K562 (cell line): ENCODE measurements around the gene MERTK. TPM values are rescaled to one million over a fixed set of nuclear protein-coding genes. Genes with fewer than 3 reads are reported as not detected.

Experiments
- FIP1L1 ChIP-seq: fragments of 200-400 bp; formaldehyde crosslinking; IDR thresholded peaks from 2 replicates; pipeline ENCODE4 v1.6.1; 2018; ENCODE audit warnings: mild to moderate bottlenecking, low read depth, low read length; ENCODE audit not compliant: poor library complexity, severe bottlenecking
- FOXA3 ChIP-seq, 2 experiments: fragments of 450-650 bp in 1 of 2; sonication (generic) in 1 of 2; formaldehyde crosslinking; IDR thresholded peaks in 1 of 2; conservative IDR thresholded peaks in 1 of 2; 2 replicates each; pipeline versions ENCODE4 v1.4.0 to v1.8.0; 2020 to 2022; ENCODE audit warnings: mild to moderate bottlenecking in 2 of 2, missing genetic modification reagents in 1 of 2
- GTF2F1 ChIP-seq: IDR thresholded peaks from 2 replicates; pipeline ENCODE4 v1.6.1; 2011; ENCODE audit warnings: low read depth, low read length, improper control_type of control experiment
- HDAC3 ChIP-seq: fragments of 450-650 bp; IDR thresholded peaks from 2 replicates; pipeline ENCODE4 v1.6.1; 2018; ENCODE audit warnings: borderline replicate concordance, mild to moderate bottlenecking, moderate library complexity; ENCODE audit not compliant: partially characterized antibody
- HDAC8 ChIP-seq: fragments of 450-650 bp; IDR thresholded peaks from 2 replicates; pipeline ENCODE4 v1.6.1; 2016; ENCODE audit warnings: mild to moderate bottlenecking, missing genetic modification characterization, moderate library complexity, missing compliant biosample characterization
- IFI16 ChIP-seq: fragments of 250-450 bp; sonication (Bioruptor Pico); IDR thresholded peaks from 2 replicates; pipeline ENCODE4 v2.1.2; 2022; ENCODE audit warnings: mild to moderate bottlenecking, inconsistent platforms
- KLF13 ChIP-seq: fragments of 450-650 bp; IDR thresholded peaks from 2 replicates; pipeline ENCODE4 v1.6.1; 2016; ENCODE audit warnings: missing genetic modification characterization, low read depth, mild to moderate bottlenecking, missing compliant biosample characterization, moderate library complexity, borderline replicate concordance
- LARP7 ChIP-seq: fragments of 450-650 bp; IDR thresholded peaks from 2 replicates; pipeline ENCODE4 v1.6.1; 2016
- NFE2 ChIP-seq: IDR thresholded peaks from 2 replicates; pipeline ENCODE4 v1.6.1; 2014; ENCODE audit warnings: antibody characterized with exemption, low read depth
- RB1 ChIP-seq: fragments of 450-650 bp; IDR thresholded peaks from 2 replicates; pipeline ENCODE4 v1.6.1; 2017; ENCODE audit warnings: low read depth, mild to moderate bottlenecking
- RBM15 ChIP-seq: fragments of 200-400 bp; formaldehyde crosslinking; IDR thresholded peaks from 2 replicates; pipeline ENCODE4 v1.6.1; 2018; ENCODE audit warnings: mild to moderate bottlenecking, low read length, moderate library complexity; ENCODE audit not compliant: insufficient read depth
- TCFL5 ChIP-seq: fragments of 250-450 bp; sonication (Bioruptor Pico); conservative IDR thresholded peaks from 2 replicates; pipeline ENCODE4 v1.6.1; 2021; ENCODE audit warnings: mild to moderate bottlenecking, moderate library complexity, matching md5 sums
- TFAM ChIP-seq: fragments of 250-450 bp; sonication (Bioruptor Pico); conservative IDR thresholded peaks from 2 replicates; pipeline ENCODE4 v1.5.0; 2021; ENCODE audit warnings: mild to moderate bottlenecking, moderate library complexity
- ZNF140 ChIP-seq: fragments of 250-450 bp; sonication (Bioruptor Pico); IDR thresholded peaks from 2 replicates; pipeline ENCODE4 v1.8.0; 2021; ENCODE audit warnings: moderate library complexity, mild to moderate bottlenecking, inconsistent platforms
- ZNF311 ChIP-seq: fragments of 250-450 bp; sonication (Bioruptor Pico); IDR thresholded peaks from 2 replicates; pipeline ENCODE4 v1.4.0; 2020; ENCODE audit warnings: mild to moderate bottlenecking, moderate library complexity
- ZNF77 ChIP-seq: fragments of 250-450 bp; sonication (Bioruptor Pico); IDR thresholded peaks from 2 replicates; pipeline ENCODE4 v1.5.0; 2020
- polyA plus RNA-seq, 8 experiments: library from polyadenylated mRNA; depleted of rRNA in 4 of 8; stranded (reverse) in 5 of 8; unstranded in 3 of 8; fragments of >200 nt; fragmentation: Nextera tagmentation in 2 of 8; fragmentation: Illumina TruSeq in 1 of 8; extraction: Ambion mirVana in 2 of 8; extraction: Trizol in 1 of 8; gene quantifications; 2 replicates each; pipeline versions ENCODE4 v1.2.1 to v1.2.3, GENCODE V29; 2011 to 2014; ENCODE audit warnings: inconsistent platforms in 1 of 8, missing spikeins in 1 of 8
- total RNA-seq, 7 experiments: library from RNA; depleted of rRNA in 6 of 7; stranded (reverse); fragments of >200 nt in 6 of 7; fragmentation: Illumina TruSeq in 2 of 7; extraction: Trizol in 2 of 7; gene quantifications; 2 replicates each; pipeline versions ENCODE4 v1.2.1 to v1.2.3, GENCODE V29; 2011 to 2021; ENCODE audit warnings: low replicate concordance in 1 of 7
- TF ChIP-seq, protein P1 (sequence below): fragments of 450-650 bp; IDR thresholded peaks from 2 replicates; pipeline ENCODE4 v1.6.1; 2017; ENCODE audit warnings: antibody characterized with exemption
- TF ChIP-seq, protein P2 (sequence below): sonication (generic); formaldehyde crosslinking; IDR thresholded peaks from 2 replicates; pipeline ENCODE4 v1.4.0; 2020; ENCODE audit warnings: mild to moderate bottlenecking, missing genetic modification reagents
- TF ChIP-seq, protein P3 (sequence below): sonication (generic); formaldehyde crosslinking; IDR thresholded peaks from 2 replicates; pipeline ENCODE4 v1.8.0; 2023; ENCODE audit warnings: mild to moderate bottlenecking, missing genetic modification reagents
- TF ChIP-seq, protein P4 (sequence below): IDR thresholded peaks from 3 replicates; pipeline ENCODE4 v1.6.1; 2011; ENCODE audit warnings: borderline replicate concordance, mild to moderate bottlenecking; ENCODE audit not compliant: insufficient read length, insufficient read depth
- TF ChIP-seq, protein P5 (sequence below): fragments of 250-450 bp; sonication (Bioruptor Pico); IDR thresholded peaks from 2 replicates; pipeline ENCODE4 v1.5.0; 2021; ENCODE audit warnings: mild to moderate bottlenecking, borderline replicate concordance

The MERTK gene
- total and polyA plus RNA-seq, 9 of the 15 experiments (the other 6 are each of a cell fraction or from before 2014, with no cell fraction given), result 0.23 to 1.6 (median 0.74) TPM

DNA sequence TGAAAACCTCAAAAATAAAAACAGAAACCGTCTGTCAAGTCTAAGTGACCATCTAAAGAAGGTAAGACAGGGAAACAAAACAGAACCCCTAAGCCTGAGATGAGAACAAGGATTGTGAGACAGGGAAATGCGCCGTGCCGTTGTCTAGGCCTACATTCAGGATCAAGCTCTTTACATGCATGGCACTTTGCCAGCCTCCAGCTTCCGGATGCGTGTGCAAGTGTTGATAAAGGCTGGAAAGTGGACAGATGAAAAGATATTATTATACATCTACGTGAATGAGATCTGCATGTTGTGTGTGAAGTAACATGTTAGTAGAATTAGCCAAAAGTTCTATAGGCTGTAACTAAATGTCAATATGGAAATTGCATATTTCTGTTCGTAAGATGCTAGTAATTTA is 128.1 kb downstream of the MERTK start (continued):
- TF ChIP-seq, protein P1, sequence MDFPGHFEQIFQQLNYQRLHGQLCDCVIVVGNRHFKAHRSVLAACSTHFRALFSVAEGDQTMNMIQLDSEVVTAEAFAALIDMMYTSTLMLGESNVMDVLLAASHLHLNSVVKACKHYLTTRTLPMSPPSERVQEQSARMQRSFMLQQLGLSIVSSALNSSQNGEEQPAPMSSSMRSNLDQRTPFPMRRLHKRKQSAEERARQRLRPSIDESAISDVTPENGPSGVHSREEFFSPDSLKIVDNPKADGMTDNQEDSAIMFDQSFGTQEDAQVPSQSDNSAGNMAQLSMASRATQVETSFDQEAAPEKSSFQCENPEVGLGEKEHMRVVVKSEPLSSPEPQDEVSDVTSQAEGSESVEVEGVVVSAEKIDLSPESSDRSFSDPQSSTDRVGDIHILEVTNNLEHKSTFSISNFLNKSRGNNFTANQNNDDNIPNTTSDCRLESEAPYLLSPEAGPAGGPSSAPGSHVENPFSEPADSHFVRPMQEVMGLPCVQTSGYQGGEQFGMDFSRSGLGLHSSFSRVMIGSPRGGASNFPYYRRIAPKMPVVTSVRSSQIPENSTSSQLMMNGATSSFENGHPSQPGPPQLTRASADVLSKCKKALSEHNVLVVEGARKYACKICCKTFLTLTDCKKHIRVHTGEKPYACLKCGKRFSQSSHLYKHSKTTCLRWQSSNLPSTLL, result no peak
- TF ChIP-seq, protein P2, sequence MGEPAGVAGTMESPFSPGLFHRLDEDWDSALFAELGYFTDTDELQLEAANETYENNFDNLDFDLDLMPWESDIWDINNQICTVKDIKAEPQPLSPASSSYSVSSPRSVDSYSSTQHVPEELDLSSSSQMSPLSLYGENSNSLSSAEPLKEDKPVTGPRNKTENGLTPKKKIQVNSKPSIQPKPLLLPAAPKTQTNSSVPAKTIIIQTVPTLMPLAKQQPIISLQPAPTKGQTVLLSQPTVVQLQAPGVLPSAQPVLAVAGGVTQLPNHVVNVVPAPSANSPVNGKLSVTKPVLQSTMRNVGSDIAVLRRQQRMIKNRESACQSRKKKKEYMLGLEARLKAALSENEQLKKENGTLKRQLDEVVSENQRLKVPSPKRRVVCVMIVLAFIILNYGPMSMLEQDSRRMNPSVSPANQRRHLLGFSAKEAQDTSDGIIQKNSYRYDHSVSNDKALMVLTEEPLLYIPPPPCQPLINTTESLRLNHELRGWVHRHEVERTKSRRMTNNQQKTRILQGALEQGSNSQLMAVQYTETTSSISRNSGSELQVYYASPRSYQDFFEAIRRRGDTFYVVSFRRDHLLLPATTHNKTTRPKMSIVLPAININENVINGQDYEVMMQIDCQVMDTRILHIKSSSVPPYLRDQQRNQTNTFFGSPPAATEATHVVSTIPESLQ (CRISPR knock-in tag), result no peak
- TF ChIP-seq HDAC8 (tag) (no peak), LARP7 (no peak), ZNF77 (no peak), HDAC3 (peak; percentile 36), RB1 (no peak), GTF2F1 (no peak), RBM15 (no peak), TCFL5 (CRISPR knock-in tag) (no peak), ZNF140 (CRISPR knock-in tag) (no peak), NFE2 (0 out of 2 replicates have a peak, but pooled peaks have one; percentile 3), IFI16 (no peak), FIP1L1 (no peak), TFAM (no peak), KLF13 (no peak), FOXA3 (CRISPR knock-in tag; conservative IDR thresholded peaks at IDR 0.05 in 1 of 2, IDR thresholded peaks at IDR 0.05 in 1 of 2) (no peak), ZNF311 (CRISPR knock-in tag) (no peak)
- TF ChIP-seq, protein P3, sequence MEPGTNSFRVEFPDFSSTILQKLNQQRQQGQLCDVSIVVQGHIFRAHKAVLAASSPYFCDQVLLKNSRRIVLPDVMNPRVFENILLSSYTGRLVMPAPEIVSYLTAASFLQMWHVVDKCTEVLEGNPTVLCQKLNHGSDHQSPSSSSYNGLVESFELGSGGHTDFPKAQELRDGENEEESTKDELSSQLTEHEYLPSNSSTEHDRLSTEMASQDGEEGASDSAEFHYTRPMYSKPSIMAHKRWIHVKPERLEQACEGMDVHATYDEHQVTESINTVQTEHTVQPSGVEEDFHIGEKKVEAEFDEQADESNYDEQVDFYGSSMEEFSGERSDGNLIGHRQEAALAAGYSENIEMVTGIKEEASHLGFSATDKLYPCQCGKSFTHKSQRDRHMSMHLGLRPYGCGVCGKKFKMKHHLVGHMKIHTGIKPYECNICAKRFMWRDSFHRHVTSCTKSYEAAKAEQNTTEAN (CRISPR knock-in tag), result no peak
- TF ChIP-seq, protein P4, sequence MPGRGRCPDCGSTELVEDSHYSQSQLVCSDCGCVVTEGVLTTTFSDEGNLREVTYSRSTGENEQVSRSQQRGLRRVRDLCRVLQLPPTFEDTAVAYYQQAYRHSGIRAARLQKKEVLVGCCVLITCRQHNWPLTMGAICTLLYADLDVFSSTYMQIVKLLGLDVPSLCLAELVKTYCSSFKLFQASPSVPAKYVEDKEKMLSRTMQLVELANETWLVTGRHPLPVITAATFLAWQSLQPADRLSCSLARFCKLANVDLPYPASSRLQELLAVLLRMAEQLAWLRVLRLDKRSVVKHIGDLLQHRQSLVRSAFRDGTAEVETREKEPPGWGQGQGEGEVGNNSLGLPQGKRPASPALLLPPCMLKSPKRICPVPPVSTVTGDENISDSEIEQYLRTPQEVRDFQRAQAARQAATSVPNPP, result no peak
- TF ChIP-seq, protein P5, sequence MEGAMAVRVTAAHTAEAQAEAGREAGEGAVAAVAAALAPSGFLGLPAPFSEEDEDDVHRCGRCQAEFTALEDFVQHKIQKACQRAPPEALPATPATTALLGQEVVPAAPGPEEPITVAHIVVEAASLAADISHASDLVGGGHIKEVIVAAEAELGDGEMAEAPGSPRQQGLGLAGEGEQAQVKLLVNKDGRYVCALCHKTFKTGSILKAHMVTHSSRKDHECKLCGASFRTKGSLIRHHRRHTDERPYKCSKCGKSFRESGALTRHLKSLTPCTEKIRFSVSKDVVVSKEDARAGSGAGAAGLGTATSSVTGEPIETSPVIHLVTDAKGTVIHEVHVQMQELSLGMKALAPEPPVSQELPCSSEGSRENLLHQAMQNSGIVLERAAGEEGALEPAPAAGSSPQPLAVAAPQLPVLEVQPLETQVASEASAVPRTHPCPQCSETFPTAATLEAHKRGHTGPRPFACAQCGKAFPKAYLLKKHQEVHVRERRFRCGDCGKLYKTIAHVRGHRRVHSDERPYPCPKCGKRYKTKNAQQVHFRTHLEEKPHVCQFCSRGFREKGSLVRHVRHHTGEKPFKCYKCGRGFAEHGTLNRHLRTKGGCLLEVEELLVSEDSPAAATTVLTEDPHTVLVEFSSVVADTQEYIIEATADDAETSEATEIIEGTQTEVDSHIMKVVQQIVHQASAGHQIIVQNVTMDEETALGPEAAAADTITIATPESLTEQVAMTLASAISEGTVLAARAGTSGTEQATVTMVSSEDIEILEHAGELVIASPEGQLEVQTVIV (CRISPR knock-in tag), result no peak
